Fibroblast of lung (primary cell): ENCODE results near the gene CTAGE4.
"Not testable (repeated sequence)": the region's sequence is repeated elsewhere in the genome, so short reads cannot be mapped to it uniquely, and the experiment has no call there.

Source experiments
- EZH2 ChIP-seq: IDR thresholded peaks from 2 replicates; pipeline ENCODE4 v1.5.1; 2012; ENCODE audit warnings: low read length, control low read depth, mild to moderate bottlenecking; ENCODE audit errors: missing control alignments
- TF ChIP-seq, protein P1 (sequence below), 2 donors: IDR thresholded peaks in 1 of 2; conservative IDR thresholded peaks in 1 of 2; 1 replicate in 1 of 2; 2 replicates in 1 of 2; pipeline ENCODE4 v1.5.1; 2011 to 2012; ENCODE audit warnings: low read length in 2 of 2, control low read depth in 1 of 2, inconsistent platforms in 1 of 2, low read depth in 1 of 2, mild to moderate bottlenecking in 1 of 2

DNA sequence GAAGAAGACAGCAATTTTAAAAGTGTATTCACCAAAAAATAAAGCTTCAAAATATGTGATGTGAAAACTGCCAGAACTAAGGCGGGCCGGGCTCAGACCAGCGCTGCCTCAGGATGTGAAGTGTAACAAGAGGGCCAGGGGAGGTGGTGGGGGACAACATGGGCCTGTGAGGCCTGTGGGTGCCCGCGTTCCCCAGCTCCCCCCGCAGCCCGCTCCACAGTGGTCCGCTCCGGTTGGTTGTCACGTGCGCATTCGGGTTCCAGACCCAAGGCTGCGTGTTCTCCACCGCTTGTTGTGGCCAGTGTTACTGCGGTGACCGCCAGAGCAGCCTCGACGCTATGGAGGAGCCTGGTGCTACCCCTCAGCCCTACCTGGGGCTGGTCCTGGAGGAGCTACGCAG is at the start of gene CTAGE4:
- TF ChIP-seq, protein P1, sequence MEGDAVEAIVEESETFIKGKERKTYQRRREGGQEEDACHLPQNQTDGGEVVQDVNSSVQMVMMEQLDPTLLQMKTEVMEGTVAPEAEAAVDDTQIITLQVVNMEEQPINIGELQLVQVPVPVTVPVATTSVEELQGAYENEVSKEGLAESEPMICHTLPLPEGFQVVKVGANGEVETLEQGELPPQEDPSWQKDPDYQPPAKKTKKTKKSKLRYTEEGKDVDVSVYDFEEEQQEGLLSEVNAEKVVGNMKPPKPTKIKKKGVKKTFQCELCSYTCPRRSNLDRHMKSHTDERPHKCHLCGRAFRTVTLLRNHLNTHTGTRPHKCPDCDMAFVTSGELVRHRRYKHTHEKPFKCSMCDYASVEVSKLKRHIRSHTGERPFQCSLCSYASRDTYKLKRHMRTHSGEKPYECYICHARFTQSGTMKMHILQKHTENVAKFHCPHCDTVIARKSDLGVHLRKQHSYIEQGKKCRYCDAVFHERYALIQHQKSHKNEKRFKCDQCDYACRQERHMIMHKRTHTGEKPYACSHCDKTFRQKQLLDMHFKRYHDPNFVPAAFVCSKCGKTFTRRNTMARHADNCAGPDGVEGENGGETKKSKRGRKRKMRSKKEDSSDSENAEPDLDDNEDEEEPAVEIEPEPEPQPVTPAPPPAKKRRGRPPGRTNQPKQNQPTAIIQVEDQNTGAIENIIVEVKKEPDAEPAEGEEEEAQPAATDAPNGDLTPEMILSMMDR (conservative IDR thresholded peaks at IDR 0.05 in 1 of 2, IDR thresholded peaks at IDR 0.05 in 1 of 2; ENCODE audit: low read depth in 1 of 2, low read length in 2 of 2): not testable (repeated sequence)
- not testable (repeated sequence) for TF ChIP-seq EZH2
